AG09319 (cell line): Measurements from ENCODE around the gene TMEM41A.

Source experiments
- DNase-seq: peaks from one replicate; pipeline ENCODE4 v3.0.0-alpha.2; 2010; ENCODE audit warnings: low read depth; ENCODE audit errors: extremely low read depth
- CTCF ChIP-seq: IDR thresholded peaks from 2 replicates; pipeline ENCODE4 v1.5.1; 2011; ENCODE audit warnings: low read depth, mild to moderate bottlenecking, inconsistent platforms, low read length, moderate library complexity

The TMEM41A gene

GRCh38 chr3:185498503-185499396, at the start of gene TMEM41A:
TSS of gene TMEM41A (minus strand) at chr3:185499035. CDS start at chr3:185498961, 74 bp downstream.
- DNase-seq: peak; percentile 69
- TF ChIP-seq CTCF: no peak

GRCh38 chr3:185540695-185541094, 41.9 kb upstream of the TMEM41A start:
- DNase-seq: no peak
- no peak for TF ChIP-seq CTCF

GRCh38 chr3:185539934-185540333, 41.1 kb upstream of the TMEM41A start:
- TF ChIP-seq CTCF: no peak
- no peak for DNase-seq

GRCh38 chr3:185537369-185537970, 38.6 kb upstream of the TMEM41A start:
- no peak for DNase-seq
- TF ChIP-seq CTCF: no peak

GRCh38 chr3:185534511-185534910, 35.7 kb upstream of the TMEM41A start:
- no peak for TF ChIP-seq CTCF
- DNase-seq: no peak

GRCh38 chr3:185532901-185533300, 34.1 kb upstream of the TMEM41A start:
- no peak for DNase-seq

More at GRCh38 chr3:185532901-185533300, 34.1 kb upstream of the TMEM41A start:
- no peak for TF ChIP-seq CTCF
